Upper lobe of left lung (tissue), 6 donors: ENCODE results near the gene PODXL2. TPM values are rescaled to one million over a fixed set of nuclear protein-coding genes. Genes with fewer than 3 reads are reported as not detected.

Experiments
- ATAC-seq, 2 donors: fragments of 200-7000 bp; cut with Tn5 transposase; one replicate each; pipeline ENCODE4 v1.9.1; 2022; ENCODE audit warnings: mild to moderate bottlenecking in 2 of 2, moderate library complexity in 2 of 2; ENCODE audit not compliant: low FRiP score in 2 of 2
- DNase-seq, 2 donors: peaks; one replicate each; pipeline ENCODE4 v3.0.0-alpha.2; 2019 to 2020
- H3K27ac ChIP-seq, 4 donors: fragments of 200-600 bp; sonication (generic); one replicate each; pipeline ENCODE4 v1.5.1; 2016 to 2019
- H3K27me3 ChIP-seq, 4 donors: fragments of 200-600 bp; sonication (generic); one replicate each; pipeline ENCODE4 v1.5.1; 2017 to 2019
- H3K36me3 ChIP-seq, 4 donors: fragments of 200-600 bp; sonication (generic); one replicate each; pipeline ENCODE4 v1.5.1; 2016 to 2019
- H3K4me1 ChIP-seq, 4 donors: fragments of 200-600 bp; sonication (generic); one replicate each; pipeline ENCODE4 v1.5.1; 2018 to 2019
- H3K4me3 ChIP-seq, 4 donors: fragments of 200-600 bp; sonication (generic); one replicate each; pipeline ENCODE4 v1.5.1; 2017 to 2019; ENCODE audit warnings: mild to moderate bottlenecking in 2 of 4, moderate library complexity in 1 of 4
- H3K9me3 ChIP-seq, 4 donors: fragments of 200-600 bp; sonication (generic); one replicate each; pipeline ENCODE4 v1.5.1; 2018 to 2019
- CTCF ChIP-seq, 6 experiments: fragments of 450-650 bp in 4 of 6; fragments of 200-600 bp in 2 of 6; sonication (generic) in 2 of 6; IDR thresholded peaks; one replicate each; pipeline ENCODE4 v1.5.1; 2016 to 2019; ENCODE audit warnings: antibody characterized with exemption in 6 of 6
- EP300 ChIP-seq, 4 donors: sonication (generic); formaldehyde crosslinking; IDR thresholded peaks; one replicate each; pipeline ENCODE4 v1.5.1; 2017; ENCODE audit warnings: antibody characterized with exemption in 4 of 4, control low read depth in 2 of 4
- POLR2A ChIP-seq, 4 donors: fragments of 450-650 bp; IDR thresholded peaks; one replicate each; pipeline ENCODE4 v1.5.1; 2016 to 2017; ENCODE audit warnings: antibody characterized with exemption in 4 of 4, mild to moderate bottlenecking in 2 of 4
- POLR2AphosphoS5 ChIP-seq, 2 donors: sonication (generic); formaldehyde crosslinking; IDR thresholded peaks; one replicate each; pipeline ENCODE4 v1.5.1; 2017; ENCODE audit warnings: antibody characterized with exemption in 2 of 2
- WGBS, 2 donors: methylation state at CpG; one replicate each; pipeline ENCODE4 v1.1.5; 2017 to 2018; 5-methylcytosine and 5-hydroxymethylcytosine counted together
- total RNA-seq, 6 donors: library from RNA; depleted of rRNA in 4 of 6; stranded (reverse); fragments of >200 nt in 4 of 6; gene quantifications; one replicate each; pipeline versions ENCODE4 v1.1.0 to v1.2.1, GENCODE V29; 2016 to 2021
- donor health status: DM: no; HTN: no; CAD: no; lungs with moderate emphysema.
- donor health status: DM: no; HTN: yes; CAD: no; lungs with severe emphysema.

Gene PODXL2
- total RNA-seq, 6 donors from 2014 or later, result 1.0 to 5.1 (median 3.5) TPM

GRCh38 chr3:127629467-127630403 is 750 bp downstream of the PODXL2 start:
- peak; percentile 39 to 44 for ATAC-seq
- H3K27ac ChIP-seq, result peak overlapping the region in 1 of 4 donors; percentile 16
- WGBS, 2 donors, result 17 to 35% methylated on average over 31 to 65 of the region's 65 CpGs
- DNase-seq, result peak in 1 of 2 donors; percentile 83
- TF ChIP-seq EP300 (IDR thresholded peaks at IDR 0.05) (no peak), POLR2A (IDR thresholded peaks at IDR 0.05) (no peak), CTCF (IDR thresholded peaks at IDR 0.05) (no peak), POLR2AphosphoS5 (IDR thresholded peaks at IDR 0.05) (no peak)
- H3K27me3 ChIP-seq, result peaks cover 0 to 11% (median 5%) of the 10 kb centered on the region in 4 donors
- H3K4me3 ChIP-seq, result peak overlapping the region in 3 of 4 donors; percentile 47 to 60 (median 56)
- peaks cover 12 to 16% (median 12%) of the 10 kb centered on the region in 4 donors for H3K4me1 ChIP-seq
- no peaks in the 10 kb centered on the region for H3K36me3 ChIP-seq
- no peaks in the 10 kb centered on the region for H3K9me3 ChIP-seq

DNA sequence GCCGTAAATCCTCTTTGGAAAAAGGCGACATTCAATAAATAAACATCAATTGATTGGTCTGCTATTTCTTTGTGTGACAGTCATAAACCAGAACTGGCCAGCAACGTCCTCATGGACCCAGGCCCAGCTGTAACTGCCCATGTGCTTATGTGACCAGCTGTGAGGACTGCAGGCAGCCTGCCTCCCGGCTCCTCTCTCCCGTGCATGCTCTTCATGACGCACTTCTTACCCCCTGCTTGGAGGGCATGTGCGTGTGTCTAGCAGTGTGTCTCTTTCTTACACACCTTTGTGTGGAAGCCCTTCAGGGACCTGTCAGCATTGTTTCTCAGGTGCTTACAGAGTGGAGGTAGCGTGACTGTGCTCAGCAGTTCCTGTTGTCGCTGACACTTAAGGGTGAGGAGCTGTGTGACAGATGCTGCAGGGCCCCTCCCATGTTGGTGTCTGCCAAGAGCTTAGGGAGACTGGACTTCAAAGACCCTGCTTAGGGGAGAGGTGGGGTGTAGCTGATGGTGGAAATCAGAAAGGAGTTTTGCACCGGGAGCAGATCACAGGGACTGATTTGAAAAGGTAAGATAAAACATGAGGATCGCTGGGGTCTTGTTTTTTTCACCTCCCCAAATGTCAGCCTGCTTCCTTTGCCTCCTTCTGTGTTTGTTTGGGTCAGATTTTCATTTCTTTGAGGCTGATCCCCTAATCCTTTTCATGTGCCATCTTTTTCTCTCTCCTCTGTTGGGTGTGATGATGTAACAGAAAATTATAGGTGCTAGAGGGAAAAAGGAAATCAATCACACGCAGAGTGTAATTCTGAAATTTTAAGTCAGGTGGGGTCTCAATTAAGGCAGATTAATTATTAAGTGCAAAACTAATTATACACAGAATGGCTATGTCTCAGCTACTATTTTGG is 2.1 kb downstream of the PODXL2 start:
- Histone ChIP-seq H3K4me1 (peaks cover 12 to 16% (median 12%) of the 10 kb centered on the region in 4 donors), H3K4me3 (no peak overlapping the region), H3K36me3 (no peaks in the 10 kb centered on the region), H3K27ac (no peak overlapping the region), H3K27me3 (peaks cover 0 to 11% (median 5%) of the 10 kb centered on the region in 4 donors), H3K9me3 (no peaks in the 10 kb centered on the region)
- no peak for ATAC-seq
- 80 to 92% methylated on average over 12 of the region's 12 CpGs for WGBS, 2 donors
- no peak for DNase-seq
- no peak for TF ChIP-seq POLR2AphosphoS5 (IDR thresholded peaks at IDR 0.05)
- no peak for TF ChIP-seq CTCF (IDR thresholded peaks at IDR 0.05)
- no peak for TF ChIP-seq POLR2A (IDR thresholded peaks at IDR 0.05)
- TF ChIP-seq EP300 (IDR thresholded peaks at IDR 0.05), result no peak

DNA sequence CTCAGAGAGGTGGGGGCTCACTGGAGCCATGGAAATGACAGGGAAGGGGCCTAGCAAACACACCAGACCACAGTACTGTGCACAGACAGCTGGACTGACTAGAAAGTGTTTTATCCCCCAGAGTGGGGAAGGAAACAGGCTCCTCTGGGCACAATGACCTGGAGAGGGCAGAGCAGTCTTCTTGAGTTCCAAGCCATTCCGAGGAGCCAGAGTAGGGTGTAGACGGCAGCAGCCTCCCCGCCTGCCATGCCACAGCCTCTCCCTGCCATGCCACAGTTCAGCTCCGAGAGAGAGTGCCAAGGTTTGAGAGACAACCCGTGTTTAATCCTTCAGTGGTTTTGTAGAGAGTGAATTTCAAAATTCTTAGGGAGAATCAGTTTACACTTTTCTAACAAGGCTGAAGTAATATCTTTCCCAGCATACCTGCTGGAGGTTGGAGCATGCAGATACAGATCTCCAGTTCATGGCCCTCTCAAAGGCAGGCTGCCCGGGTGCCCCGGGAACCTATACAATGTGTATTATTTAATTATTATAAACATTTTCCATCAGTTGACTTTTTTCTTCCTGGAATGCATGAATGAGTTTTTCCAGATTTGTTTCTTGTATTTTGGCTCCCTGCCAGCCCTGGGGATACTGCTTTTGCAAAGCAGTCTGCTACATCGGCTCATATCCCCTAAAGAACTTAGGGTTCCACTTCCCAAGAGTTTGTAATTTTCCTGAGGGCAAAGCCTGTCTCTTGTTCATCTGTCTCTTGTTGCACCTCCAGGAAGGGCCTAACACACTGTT is 3.2 kb downstream of the PODXL2 start:
- peaks cover 12 to 16% (median 12%) of the 10 kb centered on the region in 4 donors for H3K4me1 ChIP-seq
- no peaks in the 10 kb centered on the region for H3K9me3 ChIP-seq
- TF ChIP-seq POLR2AphosphoS5 (IDR thresholded peaks at IDR 0.05), result no peak
- no peak for TF ChIP-seq CTCF (IDR thresholded peaks at IDR 0.05)
- no peak for TF ChIP-seq POLR2A (IDR thresholded peaks at IDR 0.05)
- no peak for TF ChIP-seq EP300 (IDR thresholded peaks at IDR 0.05)
- H3K4me3 ChIP-seq, result no peak overlapping the region
- H3K27ac ChIP-seq, result no peak overlapping the region
- H3K27me3 ChIP-seq, result peaks cover 0 to 11% (median 5%) of the 10 kb centered on the region in 4 donors
- ATAC-seq (no peak), DNase-seq (no peak)
- 46 to 66% methylated on average over 8 of the region's 8 CpGs for WGBS, 2 donors
- H3K36me3 ChIP-seq, result no peaks in the 10 kb centered on the region

DNA sequence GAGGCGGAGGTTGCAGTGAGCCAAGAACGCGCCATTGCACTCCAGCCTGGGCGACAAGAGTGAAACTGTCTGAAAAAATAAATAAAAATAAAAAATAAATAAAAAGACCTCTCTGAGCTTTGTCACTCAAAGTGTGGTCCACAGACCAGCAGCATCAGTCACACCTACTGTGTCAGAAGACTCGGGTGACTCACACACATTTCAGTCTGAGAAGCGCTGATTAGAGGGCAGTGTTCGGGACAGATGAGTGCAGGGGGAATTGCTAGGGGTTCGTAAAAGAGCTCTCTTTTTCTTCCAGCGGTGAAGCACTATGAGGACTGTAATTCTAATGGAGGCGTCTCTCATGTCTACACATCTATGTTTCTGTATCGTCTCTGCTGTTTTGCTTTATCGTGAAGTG is 5.7 kb downstream of the PODXL2 start:
- Histone ChIP-seq H3K27ac (no peak overlapping the region), H3K9me3 (no peaks in the 10 kb centered on the region), H3K4me1 (peaks cover 7 to 9% (median 8%) of the 10 kb centered on the region in 4 donors), H3K4me3 (no peak overlapping the region), H3K36me3 (no peaks in the 10 kb centered on the region), H3K27me3 (peaks cover 0 to 6% (median 3%) of the 10 kb centered on the region in 4 donors)
- TF ChIP-seq POLR2AphosphoS5 (IDR thresholded peaks at IDR 0.05), result no peak
- no peak for TF ChIP-seq EP300 (IDR thresholded peaks at IDR 0.05)
- no peak for DNase-seq
- WGBS, 2 donors, result 93 to 95% methylated on average over 12 of the region's 12 CpGs
- no peak for ATAC-seq
